OCI-LY3 (cell line): ENCODE results near the gene TGFBRAP1.
A peak's percentile ranks its signal among the peaks of the same experiment; 100 is the strongest.
"Not testable (repeated sequence)": the region's sequence is repeated elsewhere in the genome, so short reads cannot be mapped to it uniquely, and the experiment has no call there.

Experiments used
- H2AFZ ChIP-seq: fragments of 200-600, 300-600 bp; shearing (Covaris generic); 2 replicates; pipeline ENCODE4 v1.6.0; 2014; ENCODE audit warnings: antibody characterized with exemption, low read depth, low read length
- H3K27ac ChIP-seq: fragments of 200-600, 300-600 bp; sonication (generic); 2 replicates; pipeline ENCODE4 v1.5.1; 2014; ENCODE audit warnings: mild to moderate bottlenecking, low read length, moderate library complexity, mixed read lengths
- H3K27me3 ChIP-seq: fragments of 200-600, 300-600 bp; sonication (generic); 2 replicates; pipeline ENCODE4 v1.6.1; 2014; ENCODE audit warnings: low read depth, low read length, mixed read lengths
- H3K36me3 ChIP-seq: fragments of 200-600, 300-600 bp; sonication (generic); replicated peaks from 2 replicates; pipeline ENCODE3; 2014; ENCODE audit warnings: low read depth, low read length, mixed read lengths
- H3K4me1 ChIP-seq: fragments of 300-600, 200-600 bp; sonication (generic); 2 replicates; pipeline ENCODE4 v1.6.1; 2014; ENCODE audit warnings: low read length, mixed read lengths
- H3K4me2 ChIP-seq: fragments of 200-600, 300-600 bp; sonication (generic); 2 replicates; pipeline ENCODE4 v1.6.1; 2014; ENCODE audit warnings: low read length, mixed read lengths
- H3K4me3 ChIP-seq: fragments of 300-600, 200-600 bp; sonication (generic); 2 replicates; pipeline ENCODE4 v1.5.1; 2014; ENCODE audit warnings: antibody characterized with exemption, mild to moderate bottlenecking, low read length, moderate library complexity
- H3K79me2 ChIP-seq: fragments of 300-600, 200-600 bp; shearing (Covaris generic); 2 replicates; pipeline ENCODE4 v1.6.1; 2014; ENCODE audit warnings: mild to moderate bottlenecking, low read length, mixed read lengths
- H3K9ac ChIP-seq: fragments of 300-600, 200-600 bp; shearing (Covaris generic); 2 replicates; pipeline ENCODE4 v1.6.0; 2014; ENCODE audit warnings: mild to moderate bottlenecking, low read length, moderate library complexity
- H3K9me3 ChIP-seq: fragments of 200-600, 300-600 bp; shearing (Covaris generic); 2 replicates; pipeline ENCODE4 v1.6.1; 2014; ENCODE audit warnings: low read length, mixed read lengths; ENCODE audit not compliant: insufficient read depth
- H4K20me1 ChIP-seq: fragments of 200-600, 300-600 bp; sonication (generic); 2 replicates; pipeline ENCODE4 v1.6.1; 2016; ENCODE audit warnings: low read length, mixed read lengths; ENCODE audit not compliant: insufficient read depth
- EZH2phosphoT487 ChIP-seq: fragments of 200-600 bp; shearing (Covaris generic); IDR thresholded peaks from 2 replicates; pipeline ENCODE4 v1.6.1; 2018; ENCODE audit warnings: antibody characterized with exemption, mixed run types, low read depth
- TF ChIP-seq, protein P1 (sequence below): fragments of 200-600, 300-600 bp; sonication (generic); IDR thresholded peaks from 2 replicates; pipeline ENCODE4 v1.5.1; 2014; ENCODE audit warnings: antibody characterized with exemption, low read length, low read depth

The TGFBRAP1 gene

DNA sequence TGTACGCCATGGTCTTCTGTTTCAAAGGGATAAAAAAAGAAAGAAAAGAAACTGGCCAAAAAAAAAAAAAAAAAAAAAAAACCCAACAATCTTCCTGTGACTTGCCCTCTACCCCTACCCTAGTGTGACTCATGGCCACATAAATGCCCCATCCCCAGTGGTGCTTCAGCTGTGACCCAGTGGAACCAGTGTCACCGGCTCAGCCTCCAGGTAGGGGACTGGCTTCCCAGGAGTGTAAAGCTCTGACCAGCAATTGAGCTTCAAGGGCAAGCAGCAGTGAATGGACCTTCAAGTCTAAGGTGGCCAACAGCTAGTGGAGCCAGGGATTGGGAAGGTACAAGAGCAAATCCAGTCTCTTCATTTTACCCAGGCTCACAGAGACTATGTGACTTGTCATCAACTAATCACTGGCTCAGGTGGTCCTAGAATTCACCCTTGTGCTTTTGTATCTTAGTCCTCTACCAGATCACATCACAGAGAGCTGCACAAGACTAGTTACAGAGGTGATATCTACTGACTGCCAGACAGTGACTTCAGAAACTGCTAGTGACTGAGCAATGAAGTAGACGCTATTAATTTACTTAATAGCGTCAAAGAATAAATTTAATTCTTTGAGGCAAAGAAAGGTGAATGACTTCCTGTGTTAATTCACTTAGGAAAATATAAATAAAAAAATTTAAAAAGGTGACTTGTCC lies 1.3 kb upstream of the TGFBRAP1 start:
- peaks cover 2% of the 10 kb centered on the region for H3K36me3 ChIP-seq
- H3K27me3 ChIP-seq: no peaks in the 10 kb centered on the region
- H3K9me3 ChIP-seq: no peaks in the 10 kb centered on the region
- no peak overlapping the region for H2AFZ ChIP-seq
- TF ChIP-seq, protein P1, sequence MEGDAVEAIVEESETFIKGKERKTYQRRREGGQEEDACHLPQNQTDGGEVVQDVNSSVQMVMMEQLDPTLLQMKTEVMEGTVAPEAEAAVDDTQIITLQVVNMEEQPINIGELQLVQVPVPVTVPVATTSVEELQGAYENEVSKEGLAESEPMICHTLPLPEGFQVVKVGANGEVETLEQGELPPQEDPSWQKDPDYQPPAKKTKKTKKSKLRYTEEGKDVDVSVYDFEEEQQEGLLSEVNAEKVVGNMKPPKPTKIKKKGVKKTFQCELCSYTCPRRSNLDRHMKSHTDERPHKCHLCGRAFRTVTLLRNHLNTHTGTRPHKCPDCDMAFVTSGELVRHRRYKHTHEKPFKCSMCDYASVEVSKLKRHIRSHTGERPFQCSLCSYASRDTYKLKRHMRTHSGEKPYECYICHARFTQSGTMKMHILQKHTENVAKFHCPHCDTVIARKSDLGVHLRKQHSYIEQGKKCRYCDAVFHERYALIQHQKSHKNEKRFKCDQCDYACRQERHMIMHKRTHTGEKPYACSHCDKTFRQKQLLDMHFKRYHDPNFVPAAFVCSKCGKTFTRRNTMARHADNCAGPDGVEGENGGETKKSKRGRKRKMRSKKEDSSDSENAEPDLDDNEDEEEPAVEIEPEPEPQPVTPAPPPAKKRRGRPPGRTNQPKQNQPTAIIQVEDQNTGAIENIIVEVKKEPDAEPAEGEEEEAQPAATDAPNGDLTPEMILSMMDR: no peak
- TF ChIP-seq EZH2phosphoT487: no peak
- peak overlapping the region; percentile 83 for H3K4me3 ChIP-seq
- H3K9ac ChIP-seq: peak overlapping the region; percentile 85
- peaks cover 50% of the 10 kb centered on the region for H3K79me2 ChIP-seq
- peak overlapping the region; percentile 85 for H3K4me2 ChIP-seq
- H4K20me1 ChIP-seq: peaks cover 6% of the 10 kb centered on the region; the same call in 1 of the 2 replicates
- peaks cover 21% of the 10 kb centered on the region for H3K4me1 ChIP-seq
- H3K27ac ChIP-seq: peak overlapping the region; percentile 56; the same call in 1 of the 2 replicates

DNA sequence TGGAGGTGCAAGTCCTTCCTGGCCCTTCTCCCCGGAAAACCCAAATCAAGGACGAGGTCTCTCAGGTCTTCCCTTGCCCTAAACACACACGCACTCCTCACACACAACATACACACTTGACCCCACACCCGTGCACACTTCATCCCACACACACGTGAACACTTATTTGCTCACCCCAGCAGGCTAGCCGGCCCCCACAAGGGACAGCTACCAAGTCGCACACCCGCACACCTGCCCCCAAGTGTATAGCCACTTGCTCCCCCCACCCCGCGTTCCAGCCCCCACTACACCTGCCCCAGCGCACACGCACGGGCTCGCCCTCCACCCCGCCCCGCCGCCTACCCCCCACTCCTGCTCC lies 359 bp downstream of the TGFBRAP1 start:
- peak overlapping the region; percentile 87 for H3K9ac ChIP-seq
- H3K79me2 ChIP-seq: peaks cover 66% of the 10 kb centered on the region
- no peaks in the 10 kb centered on the region for H3K27me3 ChIP-seq
- H4K20me1 ChIP-seq: peaks cover 10% of the 10 kb centered on the region
- no peaks in the 10 kb centered on the region for H3K9me3 ChIP-seq
- no peak overlapping the region for H2AFZ ChIP-seq
- peaks cover 25% of the 10 kb centered on the region for H3K4me1 ChIP-seq
- H3K36me3 ChIP-seq: peaks cover 17% of the 10 kb centered on the region
- no peak for TF ChIP-seq EZH2phosphoT487
- TF ChIP-seq, protein P1: no peak
- peak overlapping the region; percentile 95 for H3K4me2 ChIP-seq
- H3K27ac ChIP-seq: peak overlapping the region; percentile 18; the same call in 1 of the 2 replicates
- peak overlapping the region; percentile 93 for H3K4me3 ChIP-seq

DNA sequence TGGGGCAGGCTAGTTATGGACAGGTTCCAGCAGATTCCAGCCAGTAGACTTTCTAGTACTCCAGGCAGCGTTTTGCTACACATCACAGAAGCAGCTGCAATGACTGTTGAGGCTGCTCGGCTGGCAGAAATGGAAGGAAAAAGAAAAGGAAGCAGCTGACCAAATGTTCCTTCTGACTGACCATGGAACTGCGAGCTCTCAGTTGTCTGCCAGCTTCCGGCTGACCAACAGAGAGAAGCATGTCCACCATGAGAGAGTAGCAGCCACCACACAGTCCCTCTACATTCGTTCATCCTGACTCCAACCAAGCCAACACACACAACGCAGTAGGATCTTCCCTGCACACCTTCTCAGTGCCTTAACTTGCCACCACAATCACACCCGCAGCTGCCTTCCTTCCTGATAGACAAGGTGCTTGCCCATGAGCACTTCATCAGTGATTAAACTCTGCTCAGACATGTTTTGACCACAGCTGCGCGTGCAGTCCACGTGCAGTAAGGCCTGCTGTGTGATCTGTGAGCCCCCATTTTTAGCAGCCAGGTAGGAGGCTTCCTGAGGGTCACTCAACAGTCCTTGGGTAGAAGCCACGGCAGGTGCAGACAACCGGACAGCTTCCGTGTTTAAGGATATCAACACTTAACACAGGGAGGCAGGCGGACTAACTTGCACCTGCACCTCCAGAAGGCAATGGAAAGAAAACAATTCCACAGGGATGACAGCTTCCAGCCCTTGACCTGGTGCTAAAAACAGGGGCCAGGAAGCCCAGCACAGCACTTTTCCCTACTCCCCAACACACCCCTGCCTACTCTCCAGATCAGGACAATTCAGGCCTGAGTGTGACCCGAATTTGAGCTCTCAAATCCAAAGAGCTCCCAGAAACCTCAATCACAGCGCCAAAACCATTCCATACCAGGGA lies 996 bp downstream of the TGFBRAP1 start:
- H3K79me2 ChIP-seq: peaks cover 72% of the 10 kb centered on the region
- H4K20me1 ChIP-seq: peaks cover 17% of the 10 kb centered on the region
- no peak for TF ChIP-seq EZH2phosphoT487
- TF ChIP-seq, protein P1: no peak
- no peaks in the 10 kb centered on the region for H3K9me3 ChIP-seq
- peak overlapping the region; percentile 87 for H3K9ac ChIP-seq
- H2AFZ ChIP-seq: no peak overlapping the region
- H3K27ac ChIP-seq: peak overlapping the region; percentile 18; the same call in 1 of the 2 replicates
- H3K27me3 ChIP-seq: no peaks in the 10 kb centered on the region
- peak overlapping the region; percentile 93 for H3K4me3 ChIP-seq
- H3K36me3 ChIP-seq: peaks cover 17% of the 10 kb centered on the region
- H3K4me2 ChIP-seq: peak overlapping the region; percentile 95
- peaks cover 32% of the 10 kb centered on the region for H3K4me1 ChIP-seq

DNA sequence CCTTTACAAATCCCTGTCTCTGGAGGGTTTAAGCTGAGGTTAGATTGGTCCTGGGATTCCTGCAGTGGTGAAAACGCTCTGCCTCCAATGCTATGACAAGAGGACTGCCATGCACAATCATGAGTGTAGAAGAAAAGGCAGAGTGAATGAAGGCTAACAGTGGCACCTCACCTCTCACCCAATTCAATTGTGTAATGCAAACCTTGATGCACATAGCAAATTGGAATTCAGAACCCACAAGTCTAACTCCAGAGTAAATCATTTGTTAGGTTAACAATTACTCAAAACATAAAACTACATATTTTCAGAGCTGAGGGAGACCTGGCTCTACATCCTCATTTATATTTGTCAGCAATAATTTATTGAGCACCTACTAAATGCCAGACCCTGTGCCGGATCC lies 1.8 kb downstream of the TGFBRAP1 start:
- no peaks in the 10 kb centered on the region for H3K9me3 ChIP-seq
- H3K79me2 ChIP-seq: peaks cover 81% of the 10 kb centered on the region
- no peaks in the 10 kb centered on the region for H3K27me3 ChIP-seq
- H3K4me2 ChIP-seq: peak overlapping the region; percentile 95
- peaks cover 18% of the 10 kb centered on the region for H3K36me3 ChIP-seq
- no peak overlapping the region for H3K4me3 ChIP-seq
- H2AFZ ChIP-seq: no peak overlapping the region
- TF ChIP-seq EZH2phosphoT487: no peak
- TF ChIP-seq, protein P1: no peak
- no peak overlapping the region for H3K9ac ChIP-seq
- H4K20me1 ChIP-seq: peaks cover 20% of the 10 kb centered on the region
- peaks cover 32% of the 10 kb centered on the region for H3K4me1 ChIP-seq
- H3K27ac ChIP-seq: no peak overlapping the region

DNA sequence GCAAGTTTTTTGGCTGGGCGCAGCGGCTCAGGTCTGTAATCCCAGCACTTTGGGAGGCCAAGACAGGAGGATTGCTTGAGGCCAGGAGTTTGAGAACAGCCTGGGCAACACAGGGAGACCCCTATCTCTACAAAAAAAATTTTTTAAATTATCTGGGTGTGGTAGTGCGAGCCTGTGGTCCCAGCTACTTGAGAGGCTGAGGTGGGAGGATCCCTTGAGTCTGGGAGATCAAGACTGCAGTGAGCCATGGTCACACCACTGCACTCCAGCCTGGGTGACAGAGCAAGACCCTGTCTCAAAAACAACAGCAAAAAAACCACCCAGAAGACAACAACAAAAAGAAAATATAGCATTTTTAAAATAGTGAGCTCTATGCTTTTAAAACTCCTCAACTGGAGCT lies 2.3 kb downstream of the TGFBRAP1 start:
- not testable (repeated sequence) for H3K9ac ChIP-seq
- peaks cover 85% of the 10 kb centered on the region for H3K79me2 ChIP-seq

More for the DNA sequence above, 2.3 kb downstream of the TGFBRAP1 start:
- peaks cover 32% of the 10 kb centered on the region for H3K4me1 ChIP-seq
- H3K27me3 ChIP-seq, H3K27ac ChIP-seq, H3K4me2 ChIP-seq, H3K4me3 ChIP-seq, H2AFZ ChIP-seq, H3K9me3 ChIP-seq: not testable (repeated sequence)
- peaks cover 22% of the 10 kb centered on the region for H3K36me3 ChIP-seq
- H4K20me1 ChIP-seq: peaks cover 23% of the 10 kb centered on the region
